HG03469 (cell line): ENCODE measurements around the gene RNF17.

Experiments used
- ATAC-seq: cut with Tn5 transposase; IDR thresholded peaks from one replicate; pipeline ENCODE4 v1.9.1; 2021; ENCODE audit warnings: mild to moderate bottlenecking, moderate library complexity, moderate number of reproducible peaks; ENCODE audit not compliant: unreplicated experiment

Gene RNF17

GRCh38 chr13:24763596-24764275 is at the start of gene RNF17:
Gene RNF17 (plus strand): TSS chr13:24764169. CDS start chr13:24764204, 35 bp downstream.
- ATAC-seq, result no peak

GRCh38 chr13:24716011-24716410 is 48.0 kb upstream of the RNF17 start:
- no peak for ATAC-seq

DNA sequence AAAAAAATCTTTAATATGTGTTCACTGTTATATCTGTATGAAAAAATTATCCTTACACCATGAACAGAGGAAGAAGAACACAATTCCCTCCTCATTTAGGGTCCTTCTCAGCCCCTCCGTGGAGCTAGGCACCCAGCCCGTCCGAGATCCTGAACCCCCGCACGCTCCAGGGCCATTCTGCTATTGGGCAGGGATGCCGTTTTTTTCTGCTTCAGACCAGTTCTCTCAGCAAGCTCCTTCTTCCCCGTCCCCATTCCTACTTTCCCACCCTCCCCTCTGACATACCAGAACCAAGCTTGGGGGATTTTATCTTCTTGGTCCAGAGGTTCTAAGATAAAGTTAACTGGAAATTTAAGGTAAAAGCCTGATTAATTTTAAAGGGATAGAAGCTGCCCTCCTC is 47.5 kb upstream of the RNF17 start:
- no peak for ATAC-seq

DNA sequence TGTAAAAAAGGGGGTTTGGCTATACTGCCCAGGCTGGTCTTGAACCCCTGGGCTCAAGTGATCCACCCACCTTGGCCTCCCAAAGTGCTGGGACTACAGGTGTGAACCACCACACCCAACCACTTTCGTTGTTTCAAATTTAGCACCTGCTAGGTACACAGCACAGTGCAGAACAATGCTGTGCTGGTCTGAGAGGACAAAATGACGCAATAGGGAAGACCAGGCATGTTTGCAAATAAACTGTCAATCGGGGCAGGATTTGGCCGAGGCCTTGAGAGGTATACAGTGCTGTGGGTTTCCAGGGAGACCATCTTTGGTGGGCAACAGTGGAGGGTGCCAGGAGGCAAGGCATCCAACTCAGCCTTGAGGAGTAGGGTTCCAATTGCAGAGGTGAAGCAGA is 46.8 kb upstream of the RNF17 start:
- no peak for ATAC-seq

- no peak for ATAC-seq
Observed at GRCh38 chr13:24718192-24718965, 45.6 kb upstream of the RNF17 start.

DNA sequence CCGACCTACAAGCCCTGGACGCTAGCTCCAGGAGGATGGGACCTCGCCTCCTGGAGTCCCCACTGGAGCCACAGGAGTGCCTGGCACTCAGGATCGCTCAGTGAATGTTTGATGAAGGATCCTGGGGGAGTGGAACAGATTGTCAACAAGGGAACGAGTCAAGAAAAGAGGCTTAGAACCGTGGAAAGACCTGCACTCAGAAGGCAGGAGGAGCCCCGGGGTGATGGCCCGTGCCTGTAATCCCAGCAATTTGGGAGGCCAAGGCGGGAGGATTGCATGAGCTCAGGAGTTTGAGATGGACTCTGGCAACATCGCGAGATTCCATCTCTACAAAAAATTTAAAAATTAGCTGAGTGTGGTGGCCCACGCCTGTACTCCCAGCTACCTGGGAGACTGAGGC is 44.8 kb upstream of the RNF17 start:
- ATAC-seq, result no peak

- no peak for ATAC-seq
Observed at GRCh38 chr13:24723206-24723605, 40.8 kb upstream of the RNF17 start.

DNA sequence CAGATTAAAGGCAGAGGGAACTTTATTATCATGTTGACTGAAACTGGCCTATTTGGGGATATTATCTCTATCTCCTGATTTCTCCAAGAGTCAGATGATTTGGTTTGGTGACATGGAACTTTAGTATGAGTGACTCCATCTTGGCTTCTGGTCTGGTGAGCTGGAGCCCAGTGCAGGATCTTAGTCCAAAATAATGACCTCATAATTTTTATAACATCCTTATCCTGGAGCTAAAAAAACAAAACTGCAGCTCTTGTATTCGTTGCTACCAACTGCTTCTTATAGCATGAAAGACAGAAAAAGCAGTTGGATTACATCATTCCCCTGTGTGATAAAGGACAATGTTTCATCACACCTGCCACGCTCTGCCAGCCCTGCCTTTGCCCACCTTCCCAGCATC is 39.3 kb upstream of the RNF17 start:
- no peak for ATAC-seq

- no peak for ATAC-seq
Observed at GRCh38 chr13:24725379-24725778, 38.6 kb upstream of the RNF17 start.

DNA sequence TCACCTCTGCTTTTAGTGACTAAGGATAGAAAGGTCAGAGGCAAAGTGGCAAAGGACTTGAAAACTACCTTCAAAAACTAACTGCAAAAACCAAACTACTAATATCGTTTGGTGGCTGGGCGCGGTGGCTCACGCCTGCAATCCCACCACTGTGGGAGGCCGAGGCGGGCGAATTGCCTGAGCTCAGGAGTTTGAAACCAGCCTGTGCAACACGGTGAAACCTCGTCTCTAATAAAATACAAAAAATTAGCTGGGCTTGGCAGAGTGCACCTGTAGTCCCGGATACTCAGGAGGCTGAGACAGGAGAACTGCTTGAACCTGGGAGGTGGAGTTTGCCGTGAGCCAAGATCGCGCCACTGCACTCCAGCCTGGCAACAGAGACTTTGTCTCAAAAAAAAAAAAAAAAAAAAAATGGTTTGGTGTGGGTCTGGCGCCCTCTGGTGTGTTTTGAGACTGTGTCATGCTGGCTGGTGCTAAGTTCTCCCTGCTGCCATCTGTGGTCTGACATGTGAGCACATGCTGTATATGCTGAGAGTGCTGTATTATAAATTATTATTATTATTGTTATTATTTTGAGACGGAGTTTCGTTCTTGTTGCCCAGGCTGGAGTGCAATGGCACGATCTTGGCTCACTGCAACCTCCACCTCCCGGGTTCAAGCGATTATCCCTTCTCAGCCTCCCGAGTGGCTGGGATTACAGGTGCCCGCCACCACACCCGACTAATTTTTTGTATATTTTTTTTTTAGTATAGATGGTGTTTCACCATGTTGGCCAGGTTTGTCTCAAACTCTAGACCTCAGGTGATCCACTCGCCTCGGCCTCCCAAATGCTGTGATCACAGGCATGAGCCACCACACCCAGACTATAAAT is 36.0 kb upstream of the RNF17 start:
- peak; percentile 71 for ATAC-seq

DNA sequence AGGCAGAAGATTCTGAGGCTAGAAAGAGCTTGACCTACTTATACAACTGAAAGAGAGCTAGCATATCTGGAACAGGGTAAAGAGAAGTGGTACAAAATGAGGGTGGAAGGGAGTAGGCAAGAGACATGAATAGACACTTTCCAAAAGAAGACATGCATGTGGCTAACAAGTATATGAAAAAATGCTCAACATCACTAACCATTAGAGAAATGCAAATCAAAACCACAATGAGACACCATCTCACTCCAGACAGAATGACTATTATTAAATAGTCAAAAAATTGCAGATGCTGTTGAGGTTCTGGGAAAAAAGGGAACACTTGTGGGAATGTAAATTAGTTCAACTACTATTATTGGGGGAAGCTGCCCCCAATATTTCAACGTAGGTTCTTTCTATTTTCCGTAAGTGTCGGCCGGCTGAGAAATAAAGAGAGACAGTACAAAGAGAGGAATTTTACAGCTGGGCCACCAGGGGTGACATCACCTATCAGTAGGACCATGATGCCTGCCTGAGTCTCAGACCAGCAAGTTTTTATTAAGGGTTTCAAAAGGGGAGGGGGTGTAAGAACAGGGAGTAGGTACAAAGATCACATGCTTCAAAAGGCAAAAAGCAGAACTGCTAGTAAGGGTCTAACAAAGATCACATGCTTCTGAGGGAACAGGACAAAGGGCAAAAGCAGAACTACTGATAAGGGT is 32.9 kb upstream of the RNF17 start:
- peak; percentile 73 for ATAC-seq

GRCh38 chr13:24734950-24735349 is 29.0 kb upstream of the RNF17 start:
- ATAC-seq, result no peak

DNA sequence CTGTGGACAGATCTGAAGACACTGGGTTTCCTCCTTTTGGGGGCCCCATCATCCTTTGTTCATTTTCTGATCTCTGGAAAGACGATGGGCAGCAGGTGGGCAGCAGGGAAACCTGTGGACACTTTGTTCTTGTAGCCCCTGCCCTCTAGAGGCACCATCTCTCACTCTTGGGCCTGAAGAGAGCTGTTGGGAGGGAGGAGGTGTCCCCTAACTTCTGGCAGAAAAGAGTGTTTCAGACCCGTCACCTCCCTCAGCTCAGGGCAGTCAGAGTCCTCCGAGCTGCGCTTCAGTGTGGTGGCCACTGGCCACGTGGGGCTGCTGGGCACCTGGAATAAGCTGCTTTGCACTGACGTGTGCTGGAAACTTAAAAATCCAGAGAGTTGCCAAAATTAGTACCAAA is 26.9 kb upstream of the RNF17 start:
- ATAC-seq, result no peak

GRCh38 chr13:24738366-24738847 is 25.6 kb upstream of the RNF17 start:
- ATAC-seq, result no peak

DNA sequence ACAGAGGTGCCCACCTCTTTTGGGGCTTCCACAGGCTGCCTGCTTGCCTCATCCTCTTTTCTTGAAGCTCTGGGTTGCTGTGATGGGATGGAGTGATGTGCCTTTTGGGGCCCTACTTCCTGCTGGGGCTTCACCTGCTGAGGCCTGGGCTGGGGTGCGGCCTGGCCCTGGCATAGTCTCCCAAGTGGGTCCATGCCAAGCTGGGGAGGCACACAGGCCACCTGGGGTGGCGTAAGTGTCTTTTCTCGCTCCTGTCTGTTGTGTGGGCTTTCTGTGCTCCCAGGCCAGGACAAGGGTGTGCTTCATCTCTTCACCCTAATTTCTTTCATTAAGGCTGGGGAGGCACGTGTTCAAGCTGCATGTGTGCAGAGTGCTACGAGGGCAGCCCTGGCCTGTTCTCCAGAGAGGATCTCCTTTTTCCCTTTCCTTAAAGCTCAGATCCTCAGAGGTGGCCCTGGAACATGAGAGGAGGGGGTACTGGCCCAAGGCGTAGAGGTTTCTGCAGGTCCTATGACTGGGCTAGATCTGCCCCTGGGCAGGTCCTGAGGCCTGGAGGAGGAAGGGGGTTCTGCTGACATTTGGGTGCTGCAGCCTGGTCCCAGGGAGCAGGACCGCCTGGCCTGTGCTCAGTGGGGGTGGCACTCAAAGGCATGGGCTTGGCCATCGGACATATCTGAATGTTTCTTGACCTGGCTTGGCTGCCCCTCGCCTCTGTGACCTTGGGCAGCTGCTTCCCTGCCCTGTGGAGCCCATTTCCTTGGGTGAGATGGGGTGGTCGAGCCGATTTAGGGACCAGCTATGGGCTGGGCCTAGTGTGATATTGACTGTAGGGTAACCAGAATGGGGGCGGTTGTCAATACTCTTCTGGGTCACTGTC is 23.7 kb upstream of the RNF17 start:
- no peak for ATAC-seq

- ATAC-seq, result no peak
Observed at GRCh38 chr13:24741016-24741662, 22.8 kb upstream of the RNF17 start.

DNA sequence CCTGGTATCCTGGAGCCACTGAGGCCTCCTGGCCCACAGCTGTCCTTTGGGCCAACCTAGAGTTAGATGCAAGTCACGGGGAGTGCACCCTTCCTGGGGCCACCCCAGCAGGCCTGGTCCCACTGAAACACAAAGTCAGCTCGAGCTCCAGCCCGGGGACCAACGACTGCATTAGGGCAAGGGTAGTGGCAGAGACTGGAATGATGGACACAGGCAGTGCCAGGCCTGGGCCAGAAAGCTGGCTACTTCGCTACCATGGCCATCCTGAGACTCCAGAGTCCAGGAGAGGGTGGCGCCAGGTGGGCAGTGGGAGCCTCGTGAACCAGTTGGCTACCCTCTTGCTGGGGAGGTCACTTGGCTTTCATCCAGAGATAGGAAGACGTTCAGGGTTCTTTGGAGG is 22.2 kb upstream of the RNF17 start:
- ATAC-seq, result no peak

GRCh38 chr13:24742294-24742693 is 21.7 kb upstream of the RNF17 start:
- ATAC-seq, result no peak

- no peak for ATAC-seq
Observed at GRCh38 chr13:24742977-24743376, 21.0 kb upstream of the RNF17 start.
